DOHH2 (cell line): ENCODE results near the gene THYN1.

Source experiments
- H3F3A ChIP-seq: fragments of 200-600 bp; sonication (generic), shearing (Covaris generic); 2 replicates; pipeline ENCODE4 v1.6.0; 2016; ENCODE audit warnings: antibody characterized with exemption, mild to moderate bottlenecking; ENCODE audit not compliant: control insufficient read depth, insufficient read depth
- H3K27ac ChIP-seq: fragments of 200-600 bp; sonication (generic); 2 replicates; pipeline ENCODE4 v1.5.1; 2014; ENCODE audit warnings: low read depth, mild to moderate bottlenecking, low read length, moderate library complexity
- H3K27me3 ChIP-seq: fragments of 200-600 bp; sonication (generic); 2 replicates; pipeline ENCODE4 v1.6.1; 2014; ENCODE audit warnings: mild to moderate bottlenecking, low read length, mixed read lengths; ENCODE audit not compliant: control insufficient read depth
- H3K36me3 ChIP-seq: fragments of 200-600 bp; sonication (generic); 2 replicates; pipeline ENCODE4 v1.6.1; 2014; ENCODE audit warnings: mild to moderate bottlenecking, low read length, moderate library complexity, mixed read lengths; ENCODE audit not compliant: control insufficient read depth
- H3K4me1 ChIP-seq: fragments of 200-600 bp; sonication (generic); 2 replicates; pipeline ENCODE4 v1.6.1; 2014; ENCODE audit warnings: mild to moderate bottlenecking, low read length, mixed read lengths; ENCODE audit not compliant: control insufficient read depth
- H3K4me2 ChIP-seq: fragments of 200-600 bp; sonication (generic); 2 replicates; pipeline ENCODE4 v1.6.0; 2014; ENCODE audit warnings: mild to moderate bottlenecking, low read length, moderate library complexity
- H3K4me3 ChIP-seq: fragments of 200-600 bp; sonication (generic); 2 replicates; pipeline ENCODE4 v1.5.1; 2014; ENCODE audit warnings: mild to moderate bottlenecking, low read length, mixed read lengths
- H3K79me2 ChIP-seq: fragments of 200-600 bp; sonication (generic); 2 replicates; pipeline ENCODE4 v1.6.1; 2014; ENCODE audit warnings: mild to moderate bottlenecking, low read length, mixed read lengths; ENCODE audit not compliant: control insufficient read depth
- H3K9me2 ChIP-seq: fragments of 200-600 bp; sonication (generic); replicated peaks from 2 replicates; pipeline ENCODE4 v1.6.1; 2014; ENCODE audit warnings: mild to moderate bottlenecking, low read length, mixed read lengths; ENCODE audit not compliant: control insufficient read depth
- H3K9me3 ChIP-seq: fragments of 200-600 bp; sonication (generic); 2 replicates; pipeline ENCODE4 v1.6.1; 2014; ENCODE audit warnings: antibody characterized with exemption, low read length, mixed read lengths; ENCODE audit not compliant: control insufficient read depth, insufficient read depth
- H4K20me1 ChIP-seq: fragments of 200-600 bp; sonication (generic); 2 replicates; pipeline ENCODE4 v1.6.0; 2014; ENCODE audit warnings: low read depth, mild to moderate bottlenecking, antibody characterized with exemption, low read length, moderate library complexity; ENCODE audit not compliant: control insufficient read depth, insufficient read depth
- EZH2phosphoT487 ChIP-seq: fragments of 200-600 bp; sonication (generic); IDR thresholded peaks from 2 replicates; pipeline ENCODE4 v1.6.1; 2017; ENCODE audit warnings: borderline replicate concordance, mild to moderate bottlenecking, antibody characterized with exemption, low read length, moderate library complexity, mixed read lengths
- TF ChIP-seq, protein P1 (sequence below): fragments of 200-600 bp; sonication (generic); IDR thresholded peaks from one replicate; pipeline ENCODE4 v1.5.1; 2014; ENCODE audit warnings: antibody characterized with exemption, mild to moderate bottlenecking, low read depth, low read length; ENCODE audit not compliant: poor library complexity, severe bottlenecking

The THYN1 gene

GRCh38 chr11:134237557-134237922, 15.6 kb downstream of the THYN1 start:
- peaks cover 29% of the 10 kb centered on the region for H3K27me3 ChIP-seq
- H3K9me3 ChIP-seq = no peaks in the 10 kb centered on the region
- no peaks in the 10 kb centered on the region for H3K79me2 ChIP-seq
- H3K4me2 ChIP-seq = no peak overlapping the region
- peaks cover 12% of the 10 kb centered on the region; the same call in 1 of the 2 replicates for H4K20me1 ChIP-seq
- H3K27ac ChIP-seq = no peak overlapping the region
- no peaks in the 10 kb centered on the region for H3K36me3 ChIP-seq
- H3K4me3 ChIP-seq = no peak overlapping the region
- H3F3A ChIP-seq = no peaks in the 10 kb centered on the region
- TF ChIP-seq EZH2phosphoT487 = no peak
- TF ChIP-seq, protein P1, sequence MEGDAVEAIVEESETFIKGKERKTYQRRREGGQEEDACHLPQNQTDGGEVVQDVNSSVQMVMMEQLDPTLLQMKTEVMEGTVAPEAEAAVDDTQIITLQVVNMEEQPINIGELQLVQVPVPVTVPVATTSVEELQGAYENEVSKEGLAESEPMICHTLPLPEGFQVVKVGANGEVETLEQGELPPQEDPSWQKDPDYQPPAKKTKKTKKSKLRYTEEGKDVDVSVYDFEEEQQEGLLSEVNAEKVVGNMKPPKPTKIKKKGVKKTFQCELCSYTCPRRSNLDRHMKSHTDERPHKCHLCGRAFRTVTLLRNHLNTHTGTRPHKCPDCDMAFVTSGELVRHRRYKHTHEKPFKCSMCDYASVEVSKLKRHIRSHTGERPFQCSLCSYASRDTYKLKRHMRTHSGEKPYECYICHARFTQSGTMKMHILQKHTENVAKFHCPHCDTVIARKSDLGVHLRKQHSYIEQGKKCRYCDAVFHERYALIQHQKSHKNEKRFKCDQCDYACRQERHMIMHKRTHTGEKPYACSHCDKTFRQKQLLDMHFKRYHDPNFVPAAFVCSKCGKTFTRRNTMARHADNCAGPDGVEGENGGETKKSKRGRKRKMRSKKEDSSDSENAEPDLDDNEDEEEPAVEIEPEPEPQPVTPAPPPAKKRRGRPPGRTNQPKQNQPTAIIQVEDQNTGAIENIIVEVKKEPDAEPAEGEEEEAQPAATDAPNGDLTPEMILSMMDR = no peak
- no peaks in the 10 kb centered on the region for H3K4me1 ChIP-seq
- no peaks in the 10 kb centered on the region for H3K9me2 ChIP-seq

GRCh38 chr11:134236834-134237556, 16.2 kb downstream of the THYN1 start:
- no peak for TF ChIP-seq EZH2phosphoT487
- TF ChIP-seq, protein P1 = no peak
- H3K4me2 ChIP-seq = no peak overlapping the region
- H4K20me1 ChIP-seq = peaks cover 16% of the 10 kb centered on the region; the same call in 1 of the 2 replicates
- H3K9me2 ChIP-seq = no peaks in the 10 kb centered on the region
- no peak overlapping the region for H3K27ac ChIP-seq
- H3K27me3 ChIP-seq = peaks cover 34% of the 10 kb centered on the region
- no peaks in the 10 kb centered on the region for H3K36me3 ChIP-seq
- H3K4me1 ChIP-seq = no peaks in the 10 kb centered on the region
- H3K4me3 ChIP-seq = no peak overlapping the region
- H3K79me2 ChIP-seq = no peaks in the 10 kb centered on the region
- no peaks in the 10 kb centered on the region for H3F3A ChIP-seq
- no peaks in the 10 kb centered on the region for H3K9me3 ChIP-seq

DNA sequence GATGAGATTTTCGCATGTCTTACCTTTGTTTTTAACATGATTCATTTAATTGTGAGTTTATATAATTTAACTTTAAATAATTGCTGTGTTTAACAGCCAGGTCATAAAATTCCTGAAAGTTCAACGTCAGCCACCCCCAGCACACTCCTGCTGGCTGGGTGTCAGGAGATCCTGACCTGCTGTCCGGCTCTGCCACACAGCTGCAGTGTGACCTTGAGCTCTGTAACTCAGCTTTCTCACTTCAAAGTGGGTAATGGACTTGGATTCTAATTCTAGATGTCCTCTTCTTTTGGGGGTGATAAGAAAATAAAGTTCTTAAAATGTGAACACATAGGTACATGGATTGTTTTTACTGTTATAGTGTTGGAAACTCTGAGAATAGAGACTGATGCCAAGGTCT, 17.8 kb downstream of the THYN1 start:
- no peaks in the 10 kb centered on the region for H3K9me3 ChIP-seq
- no peaks in the 10 kb centered on the region for H3K79me2 ChIP-seq
- no peak overlapping the region for H3K4me3 ChIP-seq
- peaks cover 27% of the 10 kb centered on the region for H4K20me1 ChIP-seq
- H3F3A ChIP-seq = no peaks in the 10 kb centered on the region
- no peaks in the 10 kb centered on the region for H3K36me3 ChIP-seq
- no peaks in the 10 kb centered on the region for H3K9me2 ChIP-seq
- H3K4me1 ChIP-seq = peaks cover 7% of the 10 kb centered on the region
- peaks cover 46% of the 10 kb centered on the region for H3K27me3 ChIP-seq
- TF ChIP-seq, protein P1 = no peak
- no peak for TF ChIP-seq EZH2phosphoT487
- no peak overlapping the region for H3K27ac ChIP-seq
- H3K4me2 ChIP-seq = no peak overlapping the region
